B cell (primary cell): ENCODE measurements around the gene CYP8B1. TPM values are rescaled to one million over a fixed set of nuclear protein-coding genes. Genes with fewer than 3 reads are reported as not detected.
A peak's percentile ranks its signal among the peaks of the same experiment; 100 is the strongest.

Experiments used
- ATAC-seq: fragments of 200-7000 bp; cut with Tn5 transposase; one replicate; pipeline ENCODE4 v1.10.0; 2021; ENCODE audit warnings: low read depth, mild to moderate bottlenecking, moderate number of reproducible peaks, moderate library complexity
- CTCF ChIA-PET: fragments of 350-600 bp; sonication (Branson Sonifier 250); formaldehyde crosslinking; loops from one replicate; lab custom pipeline; 2021; ENCODE audit warnings: antibody characterized with exemption, inconsistent platforms; lab: Charles Lee
- POLR2A ChIA-PET: fragments of 350-600 bp; sonication (Branson Sonifier 250); formaldehyde crosslinking; loops from one replicate; lab custom pipeline; 2021; ENCODE audit warnings: antibody characterized with exemption; lab: Charles Lee
- DNase-seq: peaks from one replicate; pipeline ENCODE4 v3.0.0; 2013
- H2AFZ ChIP-seq: 2 replicates; pipeline ENCODE4 v1.6.1; 2012; ENCODE audit warnings: mild to moderate bottlenecking, low read depth, low read length; ENCODE audit not compliant: insufficient read depth, poor library complexity, severe bottlenecking
- H3K27ac ChIP-seq, 2 donors: 1 replicate in 1 of 2; 2 replicates in 1 of 2; pipeline ENCODE4 v1.5.1; 2012 to 2013; ENCODE audit warnings: low read length in 2 of 2, mild to moderate bottlenecking in 2 of 2, moderate library complexity in 1 of 2
- H3K27me3 ChIP-seq, 4 experiments: fragments of 200-600 bp in 1 of 4; sonication (generic) in 1 of 4; replicated peaks in 1 of 4; 1 replicate in 2 of 4; 2 replicates in 2 of 4; pipeline versions ENCODE4 v1.6.1 to v1.7.0; 2013 to 2016; ENCODE audit warnings: low read length in 3 of 4, mild to moderate bottlenecking in 2 of 4, mixed read lengths in 1 of 4, moderate library complexity in 1 of 4; ENCODE audit not compliant: insufficient read depth in 4 of 4, control insufficient read depth in 3 of 4; ENCODE audit errors: control extremely low read depth in 1 of 4
- H3K36me3 ChIP-seq, 2 experiments: replicated peaks in 1 of 2; 1 replicate in 1 of 2; 2 replicates in 1 of 2; pipeline versions ENCODE4 v1.6.1 to v1.7.1; 2013; ENCODE audit warnings: low read length in 1 of 2; ENCODE audit not compliant: insufficient read depth in 2 of 2, control insufficient read depth in 1 of 2; ENCODE audit errors: control extremely low read depth in 1 of 2, extremely low read depth in 1 of 2
- H3K4me1 ChIP-seq, 2 donors: fragments of 200-600 bp in 1 of 2; sonication (generic) in 1 of 2; 1 replicate in 1 of 2; 2 replicates in 1 of 2; pipeline versions ENCODE4 v1.5.1 to v1.6.1; 2013 to 2017; ENCODE audit warnings: low read length in 2 of 2; ENCODE audit not compliant: control insufficient read depth in 2 of 2, insufficient read depth in 2 of 2
- H3K4me2 ChIP-seq: replicated peaks from 2 replicates; pipeline ENCODE3; 2012; ENCODE audit warnings: mild to moderate bottlenecking, low read depth, low read length; ENCODE audit not compliant: poor library complexity, severe bottlenecking
- H3K4me3 ChIP-seq, 5 experiments: fragments of 200-600 bp in 1 of 5; sonication (generic) in 1 of 5; 1 replicate in 3 of 5; 2 replicates in 2 of 5; pipeline versions ENCODE4 v1.5.1 to v1.7.0; 2011 to 2016; ENCODE audit warnings: low read length in 4 of 5, mild to moderate bottlenecking in 4 of 5, low read depth in 2 of 5, control low read depth in 1 of 5, moderate library complexity in 1 of 5; ENCODE audit not compliant: insufficient read depth in 1 of 5; ENCODE audit errors: control extremely low read depth in 1 of 5, extremely low read depth in 1 of 5
- H3K79me2 ChIP-seq: fragments of 200-600 bp; sonication (generic); one replicate; pipeline ENCODE4 v1.6.0; 2016; ENCODE audit warnings: low read length; ENCODE audit not compliant: control insufficient read depth, insufficient read depth
- H3K9ac ChIP-seq: fragments of 200-600 bp; sonication (generic); 2 replicates; pipeline ENCODE4 v1.6.1; 2017; ENCODE audit warnings: mild to moderate bottlenecking, low read length, moderate library complexity
- H3K9me3 ChIP-seq, 3 donors: one replicate each; pipeline versions ENCODE4 v1.6.1 to v1.7.1; 2013; ENCODE audit warnings: low read length in 2 of 3; ENCODE audit not compliant: control insufficient read depth in 2 of 3, insufficient read depth in 1 of 3; ENCODE audit errors: control extremely low read depth in 1 of 3
- H4K20me1 ChIP-seq: 2 replicates; pipeline ENCODE4 v1.6.0; 2012; ENCODE audit warnings: mild to moderate bottlenecking, low read length; ENCODE audit not compliant: insufficient read depth, control insufficient read depth, poor library complexity, severe bottlenecking
- H3K27ac Mint-ChIP-seq: one replicate; pipeline ENCODE4 v1.8.0; 2021; ENCODE audit warnings: mixed read lengths
- H3K27me3 Mint-ChIP-seq: one replicate; pipeline ENCODE4 v1.8.0; 2021; ENCODE audit warnings: mixed read lengths
- H3K4me1 Mint-ChIP-seq: one replicate; pipeline ENCODE4 v1.8.0; 2021; ENCODE audit warnings: mixed read lengths
- H3K4me3 Mint-ChIP-seq: one replicate; pipeline ENCODE4 v1.8.0; 2021; ENCODE audit warnings: mixed read lengths
- H3K9me3 Mint-ChIP-seq: one replicate; pipeline ENCODE4 v1.8.0; 2022; ENCODE audit warnings: mixed read lengths; ENCODE audit not compliant: insufficient read depth
- EZH2 ChIP-seq: IDR thresholded peaks from 2 replicates; pipeline ENCODE4 v1.6.1; 2012; ENCODE audit warnings: borderline replicate concordance, low read depth, mild to moderate bottlenecking, moderate library complexity, low read length; ENCODE audit not compliant: insufficient read depth, poor library complexity, severe bottlenecking
- WGBS: methylation state at CpG from one replicate; pipeline ENCODE4 v1.1.5; 2013; ENCODE audit warnings: missing lambda C conversion rate; ENCODE audit not compliant: insufficient coverage; 5-methylcytosine and 5-hydroxymethylcytosine counted together
- intact Hi-C: fragments of 100-400 bp; cut with micrococcal nuclease; formaldehyde crosslinking; loops from one replicate; pipeline ENCODE4 v1.10.0; 2022
- polyA plus RNA-seq: library from polyadenylated mRNA; depleted of rRNA; stranded (reverse); fragments of >200 nt; gene quantifications from 2 replicates; pipeline ENCODE4 v1.2.3, GENCODE V29; 2012
- total RNA-seq, 2 donors: library from RNA; stranded (reverse); fragments of 120-200 nt in 1 of 2; gene quantifications; 1 replicate in 1 of 2; 2 replicates in 1 of 2; pipeline versions ENCODE4 v1.2.3 to v1.2.4, GENCODE V29; 2013 to 2022
- TF ChIP-seq, protein P1 (sequence below): fragments of 200-600 bp; IDR thresholded peaks from one replicate; pipeline ENCODE4 v1.8.0; 2022; ENCODE audit warnings: antibody characterized with exemption, mild to moderate bottlenecking

CYP8B1 gene
- total and polyA plus RNA-seq, 2 donors (not counting 1 experiment from before 2014, with no cell fraction given), result not detected

DNA sequence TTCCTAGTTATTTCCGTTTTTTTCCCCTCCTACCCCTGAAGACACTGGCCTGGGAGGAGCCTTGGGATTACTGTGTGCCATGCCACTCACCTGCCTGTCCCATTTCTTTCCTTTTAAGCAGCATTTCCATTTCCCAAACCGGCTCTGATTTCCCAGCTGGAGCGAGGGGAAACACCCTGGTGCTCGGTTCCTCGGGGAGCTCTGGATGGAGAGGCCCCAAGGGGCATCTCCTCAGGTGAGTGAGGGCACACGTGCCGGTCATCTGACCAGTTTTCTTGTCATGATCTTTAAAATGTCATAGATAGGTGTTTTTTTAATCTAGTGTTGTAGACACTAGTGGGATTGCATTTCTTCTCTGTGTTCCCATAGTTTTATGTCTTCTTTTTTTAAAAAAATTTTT, 33.0 kb upstream of the CYP8B1 start:
- no peak overlapping the region for H3K4me3 ChIP-seq
- H3K27me3 ChIP-seq, result peaks cover 0 to 35% (median 15%) of the 10 kb centered on the region in 4 experiments
- peaks cover 9% of the 10 kb centered on the region for H3K4me1 Mint-ChIP-seq
- no peak overlapping the region for H3K27ac ChIP-seq
- no peak overlapping the region for H3K4me2 ChIP-seq
- H3K27ac Mint-ChIP-seq, result no peak overlapping the region
- H3K9ac ChIP-seq, result no peak overlapping the region
- ATAC-seq (no peak), DNase-seq (no peak)
- no peaks in the 10 kb centered on the region for H3K79me2 ChIP-seq
- H3K9me3 Mint-ChIP-seq, result peaks cover 7% of the 10 kb centered on the region
- peaks cover 0 to 23% (median 2%) of the 10 kb centered on the region in 3 donors for H3K9me3 ChIP-seq
- peaks cover 7 to 15% of the 10 kb centered on the region in 2 donors for H3K4me1 ChIP-seq
- ChIA-PET CTCF (no interaction called here), POLR2A (no interaction called here)
- H3K36me3 ChIP-seq, result no peaks in the 10 kb centered on the region
- TF ChIP-seq, protein P1, sequence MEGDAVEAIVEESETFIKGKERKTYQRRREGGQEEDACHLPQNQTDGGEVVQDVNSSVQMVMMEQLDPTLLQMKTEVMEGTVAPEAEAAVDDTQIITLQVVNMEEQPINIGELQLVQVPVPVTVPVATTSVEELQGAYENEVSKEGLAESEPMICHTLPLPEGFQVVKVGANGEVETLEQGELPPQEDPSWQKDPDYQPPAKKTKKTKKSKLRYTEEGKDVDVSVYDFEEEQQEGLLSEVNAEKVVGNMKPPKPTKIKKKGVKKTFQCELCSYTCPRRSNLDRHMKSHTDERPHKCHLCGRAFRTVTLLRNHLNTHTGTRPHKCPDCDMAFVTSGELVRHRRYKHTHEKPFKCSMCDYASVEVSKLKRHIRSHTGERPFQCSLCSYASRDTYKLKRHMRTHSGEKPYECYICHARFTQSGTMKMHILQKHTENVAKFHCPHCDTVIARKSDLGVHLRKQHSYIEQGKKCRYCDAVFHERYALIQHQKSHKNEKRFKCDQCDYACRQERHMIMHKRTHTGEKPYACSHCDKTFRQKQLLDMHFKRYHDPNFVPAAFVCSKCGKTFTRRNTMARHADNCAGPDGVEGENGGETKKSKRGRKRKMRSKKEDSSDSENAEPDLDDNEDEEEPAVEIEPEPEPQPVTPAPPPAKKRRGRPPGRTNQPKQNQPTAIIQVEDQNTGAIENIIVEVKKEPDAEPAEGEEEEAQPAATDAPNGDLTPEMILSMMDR, result no peak
- no peak for TF ChIP-seq EZH2
- H4K20me1 ChIP-seq, result no peaks in the 10 kb centered on the region
- intact Hi-C loops, result no loop called here
- no peak overlapping the region for H2AFZ ChIP-seq
- H3K4me3 Mint-ChIP-seq, result no peak overlapping the region
- H3K27me3 Mint-ChIP-seq, result peaks cover 45% of the 10 kb centered on the region
- 80% methylated on average over 5 of the region's 7 CpGs for WGBS

DNA sequence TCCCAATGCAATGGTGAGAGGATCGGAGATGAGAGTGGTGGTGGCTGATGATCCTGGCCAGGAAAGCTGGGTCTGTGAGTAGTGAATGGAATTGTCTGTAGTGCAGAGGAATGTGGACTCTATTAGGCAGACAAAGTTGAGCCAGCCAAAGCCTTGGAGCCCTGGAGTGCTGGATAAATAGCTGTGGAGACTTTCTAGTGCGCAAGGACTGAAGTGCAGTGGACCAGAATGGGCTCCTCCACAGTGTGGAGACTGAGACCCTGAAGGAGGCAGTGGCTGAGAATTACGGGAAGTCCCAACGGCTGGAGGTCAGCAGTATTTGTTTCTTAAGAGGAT, 31.1 kb upstream of the CYP8B1 start:
- TF ChIP-seq, protein P1, result no peak
- no peak for TF ChIP-seq EZH2
- H3K4me1 Mint-ChIP-seq, result peaks cover 9% of the 10 kb centered on the region
- peaks cover 0 to 43% (median 17%) of the 10 kb centered on the region in 4 experiments for H3K27me3 ChIP-seq
- H3K27ac ChIP-seq, result no peak overlapping the region
- peaks cover 7 to 15% of the 10 kb centered on the region in 2 donors for H3K4me1 ChIP-seq
- H3K4me3 Mint-ChIP-seq, result peak overlapping the region; percentile 4
- H3K79me2 ChIP-seq, result no peaks in the 10 kb centered on the region
- no peak overlapping the region for H3K27ac Mint-ChIP-seq
- no peak overlapping the region for H3K4me3 ChIP-seq
- intact Hi-C loops, result no loop called here
- peaks cover 0 to 19% (median 0%) of the 10 kb centered on the region in 3 donors for H3K9me3 ChIP-seq
- no peaks in the 10 kb centered on the region for H4K20me1 ChIP-seq
- H3K36me3 ChIP-seq, result no peaks in the 10 kb centered on the region
- CTCF ChIA-PET, result no interaction called here
- H3K9me3 Mint-ChIP-seq, result peaks cover 8% of the 10 kb centered on the region
- peaks cover 58% of the 10 kb centered on the region for H3K27me3 Mint-ChIP-seq
- POLR2A ChIA-PET, result no interaction called here
- peak overlapping the region; percentile 66 for H3K4me2 ChIP-seq
- H2AFZ ChIP-seq, result peak overlapping the region; percentile 60
- H3K9ac ChIP-seq, result no peak overlapping the region
- no peak for ATAC-seq
- 92% methylated on average over 4 of the region's 4 CpGs for WGBS
- no peak for DNase-seq
